ENCODE data around the gene COX8C. TPM values are rescaled to one million over a fixed set of nuclear protein-coding genes. Genes with fewer than 3 reads are reported as not detected.
"Not testable (repeated sequence)": the region's sequence is repeated elsewhere in the genome, so short reads cannot be mapped to it uniquely, and the experiment has no call there.

Gene COX8C
- total RNA-seq, 1 experiment from 2014 or later = not detected

GRCh38 chr14:93379831-93380230 is 32.8 kb downstream of the COX8C start:
- Histone ChIP-seq H3K4me1 (no peaks in the 10 kb centered on the region), H3K27me3 (no peaks in the 10 kb centered on the region), H3K36me3 (no peaks in the 10 kb centered on the region), H3K9me3 (replicated peaks) (no peaks in the 10 kb centered on the region), H3K27ac (no peak overlapping the region), H3K4me3 (no peak overlapping the region)
- DNase-seq = no peak

DNA sequence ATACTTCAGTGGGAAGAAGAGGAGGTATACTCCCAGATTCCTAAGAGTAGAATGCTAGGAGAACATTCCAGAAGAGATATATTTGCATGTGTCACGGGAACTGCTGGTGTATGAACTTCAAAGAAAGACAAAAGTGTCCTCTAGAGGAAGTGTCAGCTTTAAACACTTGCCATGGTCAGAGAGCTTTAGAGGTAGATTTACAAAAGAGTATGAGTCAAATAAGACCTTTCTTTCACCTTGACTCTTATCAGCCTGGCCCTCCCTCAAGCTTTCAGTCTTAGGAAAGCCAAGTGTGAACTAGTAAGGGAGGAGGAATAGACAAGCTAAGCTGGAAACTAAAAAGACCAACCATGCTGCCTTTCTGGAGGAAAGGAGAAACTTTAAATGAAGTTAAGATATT is 34.7 kb downstream of the COX8C start:
- no peaks in the 10 kb centered on the region for H3K4me1 ChIP-seq
- no peaks in the 10 kb centered on the region for H3K27me3 ChIP-seq
- H3K4me3 ChIP-seq = no peak overlapping the region
- no peak for DNase-seq
- no peak overlapping the region for H3K27ac ChIP-seq
- no peaks in the 10 kb centered on the region for H3K36me3 ChIP-seq
- no peaks in the 10 kb centered on the region for H3K9me3 ChIP-seq (replicated peaks)

GRCh38 chr14:93384256-93384655 is 37.3 kb downstream of the COX8C start:
- not testable (repeated sequence) for H3K27ac ChIP-seq; DNase-seq; H3K27me3 ChIP-seq; H3K4me3 ChIP-seq; H3K9me3 ChIP-seq (replicated peaks); H3K36me3 ChIP-seq; H3K4me1 ChIP-seq

DNA sequence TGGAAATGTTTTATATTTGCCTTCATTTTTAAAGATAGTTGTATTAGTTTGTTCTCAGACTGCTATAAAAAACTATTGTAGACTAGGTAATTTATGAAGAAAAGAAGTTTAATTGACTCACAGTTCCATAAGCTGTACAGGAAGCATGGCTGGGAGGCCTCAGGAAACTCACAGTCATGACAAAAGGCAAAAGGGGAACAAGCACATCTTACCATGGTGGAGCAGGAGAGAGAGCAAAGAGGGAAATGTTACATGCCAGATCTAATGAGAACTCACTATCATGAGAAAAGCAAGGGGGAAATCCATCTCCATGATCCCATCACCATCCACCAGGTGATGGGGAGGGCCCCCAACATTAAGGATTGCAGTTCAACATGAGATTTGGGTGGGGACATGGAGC is 48.2 kb downstream of the COX8C start:
- H3K27ac ChIP-seq = no peak overlapping the region
- H3K4me1 ChIP-seq = no peaks in the 10 kb centered on the region; the same call in 1 of the 2 replicates
- no peaks in the 10 kb centered on the region for H3K9me3 ChIP-seq (replicated peaks)
- H3K4me3 ChIP-seq = no peak overlapping the region
- no peak for DNase-seq
- no peaks in the 10 kb centered on the region for H3K27me3 ChIP-seq
- no peaks in the 10 kb centered on the region for H3K36me3 ChIP-seq

DNA sequence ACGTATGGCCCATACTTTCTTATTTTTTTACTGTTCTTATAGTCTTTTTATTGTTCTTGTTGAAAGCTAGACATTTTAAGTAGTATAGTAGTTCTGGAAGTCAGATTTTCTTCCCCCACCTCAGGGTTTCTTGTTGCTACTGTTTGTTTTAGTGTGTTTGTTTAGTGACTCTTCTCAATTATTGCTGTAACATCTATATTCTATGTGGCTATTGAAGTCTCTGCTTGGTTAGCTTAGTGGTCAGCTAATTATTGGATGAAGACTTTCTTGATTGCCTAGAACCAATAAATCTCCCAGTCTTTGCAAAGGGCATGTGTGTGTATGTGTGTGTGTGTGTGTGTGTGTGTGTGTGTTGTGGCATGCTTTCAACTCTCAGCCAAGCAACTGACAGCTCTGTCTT is 49.5 kb downstream of the COX8C start:
- DNase-seq = no peak
- H3K36me3 ChIP-seq = no peaks in the 10 kb centered on the region
- no peak overlapping the region for H3K27ac ChIP-seq
- no peaks in the 10 kb centered on the region for H3K4me1 ChIP-seq
- no peaks in the 10 kb centered on the region for H3K27me3 ChIP-seq
- H3K4me3 ChIP-seq = no peak overlapping the region
- H3K9me3 ChIP-seq (replicated peaks) = no peaks in the 10 kb centered on the region

Other genes with a start within 250 kb of the COX8C start
- 68.3 and 69.6 TPM in 2 replicates for gene ITPK1, start 231.3 kb upstream of the COX8C start, total RNA-seq (2014; rRNA removed; shearing (Covaris generic))
- 20.9 and 21.6 TPM in 2 replicates for gene MOAP1, start 162.3 kb upstream of the COX8C start, total RNA-seq (2014; rRNA removed; shearing (Covaris generic))
- 18.5 and 21.9 TPM in 2 replicates for gene LYSET, start 161.9 kb upstream of the COX8C start, total RNA-seq (2014; rRNA removed; shearing (Covaris generic))
- 24.1 and 26.9 TPM in 2 replicates for gene GON7, start 140.1 kb upstream of the COX8C start, total RNA-seq (2014; rRNA removed; shearing (Covaris generic))
- 47.4 and 53.4 TPM in 2 replicates for gene UBR7, start 139.9 kb upstream of the COX8C start, total RNA-seq (2014; rRNA removed; shearing (Covaris generic))
- 22.2 and 23.4 TPM in 2 replicates for gene BTBD7, start 14.1 kb upstream of the COX8C start, total RNA-seq (2014; rRNA removed; shearing (Covaris generic))
- gene UNC79, start 83.8 kb downstream of the COX8C start, total RNA-seq (2014; rRNA removed; shearing (Covaris generic)) = 0.05 TPM in 1 of 2 replicates, not detected in the other